Measurements from ENCODE around the gene NPAS2. TPM values are rescaled to one million over a fixed set of nuclear protein-coding genes. Genes with fewer than 3 reads are reported as not detected.
A peak's percentile ranks its signal among the peaks of the same experiment; 100 is the strongest.

Gene NPAS2
- total and polyA plus RNA-seq, 2 donors from 2014 or later, result 8.4 to 44.5 TPM

- TF ChIP-seq CTCF (IDR thresholded peaks at IDR 0.05; ENCODE audit: borderline replicate concordance, extremely low read depth, insufficient read depth), result no peak
- DNase-seq (no peak), FAIRE-seq (no peak)
- Histone ChIP-seq H3K27ac (ENCODE audit: low read depth in 2 of 2, low read length in 2 of 2) (no peak overlapping the region), H3K9me3 (ENCODE audit: control insufficient read depth in 2 of 3, insufficient read depth in 1 of 3, low read length in 3 of 3) (no peaks in the 10 kb centered on the region), H3K4me1 (ENCODE audit: control insufficient read depth in 2 of 3, insufficient read depth in 2 of 3, low read depth in 1 of 3, low read length in 3 of 3) (no peaks in the 10 kb centered on the region), H3K4me3 (ENCODE audit: low read length in 3 of 3) (no peak overlapping the region), H3K27me3 (ENCODE audit: control insufficient read depth, insufficient read depth, low read length) (no peaks in the 10 kb centered on the region), H3K36me3 (ENCODE audit: control insufficient read depth in 2 of 3, insufficient read depth in 3 of 3, low read length in 3 of 3) (peaks cover 0 to 14% (median 11%) of the 10 kb centered on the region in 3 donors), H3K9ac (ENCODE audit: low read length in 3 of 3) (no peak overlapping the region)
- intact Hi-C loops (cut with DNase I), result no loop called here
Observed at GRCh38 chr2:101023327-101024107, 203.6 kb downstream of the NPAS2 start.

- no peak overlapping the region for H3K9ac ChIP-seq (ENCODE audit: low read length in 3 of 3)
- no peaks in the 10 kb centered on the region for H3K4me1 ChIP-seq (ENCODE audit: control insufficient read depth in 2 of 3, insufficient read depth in 2 of 3, low read depth in 1 of 3, low read length in 3 of 3)
- H3K27me3 ChIP-seq (ENCODE audit: control insufficient read depth, insufficient read depth, low read length), result no peaks in the 10 kb centered on the region
- FAIRE-seq (no peak), DNase-seq (no peak)
- intact Hi-C loops (cut with DNase I), result no loop called here
- no peaks in the 10 kb centered on the region for H3K9me3 ChIP-seq (ENCODE audit: control insufficient read depth in 2 of 3, insufficient read depth in 1 of 3, low read length in 3 of 3)
- TF ChIP-seq CTCF (IDR thresholded peaks at IDR 0.05; ENCODE audit: borderline replicate concordance, extremely low read depth, insufficient read depth), result no peak
- H3K4me3 ChIP-seq (ENCODE audit: low read length in 3 of 3), result no peak overlapping the region
- H3K27ac ChIP-seq (ENCODE audit: low read depth in 2 of 2, low read length in 2 of 2), result no peak overlapping the region
- peaks cover 0 to 11% (median 10%) of the 10 kb centered on the region in 3 donors for H3K36me3 ChIP-seq (ENCODE audit: control insufficient read depth in 2 of 3, insufficient read depth in 3 of 3, low read length in 3 of 3)
Observed at GRCh38 chr2:101025561-101025960, 205.6 kb downstream of the NPAS2 start.

GRCh38 chr2:101026253-101026701, 206.3 kb downstream of the NPAS2 start:
- FAIRE-seq, result no peak
- peaks cover 0 to 11% (median 8%) of the 10 kb centered on the region in 3 donors for H3K36me3 ChIP-seq (ENCODE audit: control insufficient read depth in 2 of 3, insufficient read depth in 3 of 3, low read length in 3 of 3)
- no peaks in the 10 kb centered on the region for H3K27me3 ChIP-seq (ENCODE audit: control insufficient read depth, insufficient read depth, low read length)

More at GRCh38 chr2:101026253-101026701, 206.3 kb downstream of the NPAS2 start:
- no peak overlapping the region for H3K9ac ChIP-seq (ENCODE audit: low read length in 3 of 3)
- H3K9me3 ChIP-seq (ENCODE audit: control insufficient read depth in 2 of 3, insufficient read depth in 1 of 3, low read length in 3 of 3), result no peaks in the 10 kb centered on the region
- H3K4me1 ChIP-seq (ENCODE audit: control insufficient read depth in 2 of 3, insufficient read depth in 2 of 3, low read depth in 1 of 3, low read length in 3 of 3), result no peaks in the 10 kb centered on the region
- H3K4me3 ChIP-seq (ENCODE audit: low read length in 3 of 3), result no peak overlapping the region
- no peak overlapping the region for H3K27ac ChIP-seq (ENCODE audit: low read depth in 2 of 2, low read length in 2 of 2)
- intact Hi-C loops (cut with DNase I), result no loop called here
- no peak for TF ChIP-seq CTCF (IDR thresholded peaks at IDR 0.05; ENCODE audit: borderline replicate concordance, extremely low read depth, insufficient read depth)
- peak in 2 of 5 donors; percentile 34 to 57 for DNase-seq
